OCI-LY7 (cell line): ENCODE results near the gene PPP3CB. TPM values are rescaled to one million over a fixed set of nuclear protein-coding genes. Genes with fewer than 3 reads are reported as not detected.

Experiments
- BruUV-seq: library from RNA; stranded (reverse); fragments of 400-500 nt; replicated peaks from 2 replicates; lab custom pipeline; 2021; lab: Mats Ljungman, UMichigan
- CTCF ChIA-PET: fragments of 300-600 bp; sonication (Branson Sonifier 250); formaldehyde crosslinking; loops from one replicate; lab custom pipeline; 2022; ENCODE audit warnings: antibody characterized with exemption; ENCODE audit not compliant: unreplicated experiment; lab: Charles Lee
- POLR2A ChIA-PET: fragments of 300-600 bp; sonication (Branson Sonifier 250); formaldehyde crosslinking; loops from one replicate; lab custom pipeline; 2022; ENCODE audit warnings: antibody characterized with exemption; lab: Charles Lee
- DNase-seq: peaks from one replicate; pipeline ENCODE4 v3.0.0-alpha.2; 2015; ENCODE audit warnings: low spot score
- H2AFZ ChIP-seq: fragments of 200-600 bp; sonication (generic), shearing (Covaris generic); 2 replicates; pipeline ENCODE4 v1.6.1; 2014; ENCODE audit warnings: mild to moderate bottlenecking, antibody characterized with exemption, low read length, moderate library complexity
- H3K27ac ChIP-seq: fragments of 200-600 bp; sonication (generic); 2 replicates; pipeline ENCODE4 v1.5.1; 2014; ENCODE audit warnings: mixed run types, low read depth, mild to moderate bottlenecking, moderate library complexity, low read length, inconsistent platforms; ENCODE audit not compliant: poor library complexity, severe bottlenecking
- H3K36me3 ChIP-seq: fragments of 200-600 bp; sonication (generic); 2 replicates; pipeline ENCODE4 v1.6.1; 2014; ENCODE audit warnings: mild to moderate bottlenecking, antibody characterized with exemption, low read length, moderate library complexity, mixed read lengths; ENCODE audit not compliant: insufficient read depth
- H3K4me1 ChIP-seq: fragments of 200-600 bp; sonication (generic); 2 replicates; pipeline ENCODE4 v1.5.1; 2014; ENCODE audit warnings: mild to moderate bottlenecking, low read length; ENCODE audit not compliant: insufficient read depth, poor library complexity, severe bottlenecking
- H3K4me2 ChIP-seq: fragments of 200-600 bp; sonication (generic); 2 replicates; pipeline ENCODE4 v1.6.1; 2014; ENCODE audit warnings: mild to moderate bottlenecking, low read length
- H3K4me3 ChIP-seq: fragments of 200-600 bp; sonication (generic); 2 replicates; pipeline ENCODE4 v1.5.1; 2014; ENCODE audit warnings: mild to moderate bottlenecking, low read depth, low read length; ENCODE audit not compliant: poor library complexity, severe bottlenecking
- H3K79me2 ChIP-seq: fragments of 200-600 bp; sonication (generic); 2 replicates; pipeline ENCODE4 v1.6.1; 2016; ENCODE audit warnings: low read depth, mild to moderate bottlenecking, low read length, moderate library complexity, mixed read lengths; ENCODE audit not compliant: insufficient read depth
- H3K9me2 ChIP-seq: fragments of 200-600 bp; sonication (generic); 2 replicates; pipeline ENCODE4 v1.6.1; 2016; ENCODE audit warnings: mild to moderate bottlenecking, low read length, mixed read lengths; ENCODE audit not compliant: insufficient read depth
- H3K9me3 ChIP-seq: fragments of 200-600 bp; sonication (generic); 2 replicates; pipeline ENCODE4 v1.6.1; 2014; ENCODE audit warnings: mild to moderate bottlenecking, mixed run types, low read length, mixed read lengths
- H4K20me1 ChIP-seq: fragments of 200-600 bp; sonication (generic); 2 replicates; pipeline ENCODE4 v1.6.1; 2014; ENCODE audit warnings: mild to moderate bottlenecking, antibody characterized with exemption, low read length, moderate library complexity, mixed read lengths; ENCODE audit not compliant: insufficient read depth
- CTCF ChIP-seq: fragments of 200-600 bp; sonication (generic); conservative IDR thresholded peaks from 2 replicates; pipeline ENCODE4 v1.5.1; 2014; ENCODE audit warnings: mild to moderate bottlenecking, antibody characterized with exemption, low read length, moderate library complexity, mixed read lengths
- EZH2phosphoT487 ChIP-seq: fragments of 200-600 bp; sonication (generic); IDR thresholded peaks from 2 replicates; pipeline ENCODE4 v1.6.1; 2018; ENCODE audit warnings: low read depth, borderline replicate concordance, mild to moderate bottlenecking, mixed run types, antibody characterized with exemption, low read length, moderate library complexity, mixed read lengths
- intact Hi-C: fragments of 100-400 bp; cut with micrococcal nuclease; formaldehyde crosslinking; loops from one replicate; pipeline ENCODE4 v1.10.0; 2022; ENCODE audit not compliant: unreplicated experiment
- total RNA-seq, 2 experiments: library from RNA; depleted of rRNA in 1 of 2; stranded (reverse); fragments of >200 nt in 1 of 2; shearing (Covaris generic) in 1 of 2; gene quantifications; 2 replicates each; pipeline ENCODE4 v1.2.3, GENCODE V29; 2014 to 2022

PPP3CB gene
- total RNA-seq, 2 experiments from 2014 or later = 18.6 to 43.1 TPM

GRCh38 chr10:73460897-73461296 is 34.9 kb downstream of the PPP3CB start:
- no peak overlapping the region for H3K4me2 ChIP-seq
- no TSS peak for BruUV-seq
- no peak overlapping the region for H3K4me3 ChIP-seq
- no peaks in the 10 kb centered on the region for H3K9me3 ChIP-seq
- H3K4me1 ChIP-seq = no peaks in the 10 kb centered on the region
- no peaks in the 10 kb centered on the region for H3K79me2 ChIP-seq
- no peaks in the 10 kb centered on the region for H3K9me2 ChIP-seq
- POLR2A ChIA-PET = interaction anchor here (1.1 to 1.2 kb wide), 2 partner anchors 41 to 184 kb away, joined by 3 to 5 read pairs; no protein-coding TSS in a partner anchor
- H3K36me3 ChIP-seq = peaks cover 64% of the 10 kb centered on the region
- H2AFZ ChIP-seq = no peak overlapping the region
- CTCF ChIA-PET = no interaction called here
- no peak for DNase-seq
- intact Hi-C loops = no loop called here
- H4K20me1 ChIP-seq = no peaks in the 10 kb centered on the region
- H3K27ac ChIP-seq = no peak overlapping the region
- TF ChIP-seq EZH2phosphoT487 = no peak
- TF ChIP-seq CTCF = no peak

GRCh38 chr10:73459683-73460314 is 36.0 kb downstream of the PPP3CB start:
- intact Hi-C loops = no loop called here
- BruUV-seq = TSS peak; percentile 40
- no peak for TF ChIP-seq CTCF
- no peak for TF ChIP-seq EZH2phosphoT487
- Histone ChIP-seq H3K27ac (no peak overlapping the region), H3K79me2 (no peaks in the 10 kb centered on the region), H3K4me1 (no peaks in the 10 kb centered on the region), H4K20me1 (no peaks in the 10 kb centered on the region), H3K36me3 (peaks cover 56% of the 10 kb centered on the region), H2AFZ (no peak overlapping the region), H3K9me2 (no peaks in the 10 kb centered on the region), H3K9me3 (no peaks in the 10 kb centered on the region), H3K4me2 (no peak overlapping the region), H3K4me3 (no peak overlapping the region)
- POLR2A ChIA-PET = interaction anchor here (0.7 to 1.2 kb wide), 2 partner anchors 42 to 185 kb away, joined by 3 read pairs; no protein-coding TSS in a partner anchor
- DNase-seq = no peak
- CTCF ChIA-PET = no interaction called here

GRCh38 chr10:73456187-73456890 is 39.5 kb downstream of the PPP3CB start:
- no peaks in the 10 kb centered on the region for H3K79me2 ChIP-seq
- no peak overlapping the region for H3K4me2 ChIP-seq
- H3K4me3 ChIP-seq = no peak overlapping the region
- DNase-seq = no peak
- ChIA-PET POLR2A (interaction anchor here (0.6 to 1.1 kb wide), 2 partner anchors 14 to 326 kb away, joined by 3 to 5 read pairs; no protein-coding TSS in a partner anchor), CTCF (no interaction called here)
- no TSS peak for BruUV-seq
- peaks cover 55% of the 10 kb centered on the region for H3K36me3 ChIP-seq
- no peaks in the 10 kb centered on the region for H3K9me3 ChIP-seq
- intact Hi-C loops = no loop called here
- no peak overlapping the region for H2AFZ ChIP-seq
- no peaks in the 10 kb centered on the region for H3K4me1 ChIP-seq
- H3K9me2 ChIP-seq = no peaks in the 10 kb centered on the region
- TF ChIP-seq EZH2phosphoT487 (no peak), CTCF (no peak)
- no peak overlapping the region for H3K27ac ChIP-seq
- no peaks in the 10 kb centered on the region for H4K20me1 ChIP-seq
